ENCODE results near the gene INTS4.
"Not testable (repeated sequence)": the region's sequence is repeated elsewhere in the genome, so short reads cannot be mapped to it uniquely, and the experiment has no call there.

INTS4 gene

GRCh38 chr11:78025378-78025777 lies 30.9 kb upstream of the INTS4 start:
- no peak for DNase-seq (ENCODE audit: low spot score)

- DNase-seq (ENCODE audit: low spot score), result no peak
Observed at GRCh38 chr11:78023426-78023825, 29.0 kb upstream of the INTS4 start.

- DNase-seq (ENCODE audit: low spot score), result no peak
Observed at GRCh38 chr11:78022397-78023396, 28.2 kb upstream of the INTS4 start, which contains the start of gene KCTD14. KCTD14 (minus strand) TSS chr11:78023276; CDS start chr11:78023249, 27 bp downstream.

- no peak for DNase-seq (ENCODE audit: low spot score)
Observed at GRCh38 chr11:78021611-78022010, 27.1 kb upstream of the INTS4 start.

GRCh38 chr11:78020246-78020645 lies 25.8 kb upstream of the INTS4 start:
- no peak for DNase-seq (ENCODE audit: low spot score)

GRCh38 chr11:78019808-78020207 lies 25.3 kb upstream of the INTS4 start:
- DNase-seq (ENCODE audit: low spot score), result no peak

GRCh38 chr11:78015878-78016277 lies 21.4 kb upstream of the INTS4 start:
- DNase-seq (ENCODE audit: low spot score), result no peak

GRCh38 chr11:78014937-78015520 lies 20.6 kb upstream of the INTS4 start:
- not testable (repeated sequence) for DNase-seq (ENCODE audit: low spot score)

GRCh38 chr11:78011301-78011700 lies 16.8 kb upstream of the INTS4 start:
- no peak for DNase-seq (ENCODE audit: low spot score)

- no peak for DNase-seq (ENCODE audit: low spot score)
Observed at GRCh38 chr11:78010755-78011154, 16.3 kb upstream of the INTS4 start.

GRCh38 chr11:78010304-78010703 lies 15.8 kb upstream of the INTS4 start:
- no peak for DNase-seq (ENCODE audit: low spot score)

GRCh38 chr11:78009062-78009461 lies 14.6 kb upstream of the INTS4 start:
- DNase-seq (ENCODE audit: low spot score), result no peak

GRCh38 chr11:78000193-78000592 lies 5.7 kb upstream of the INTS4 start:
- peak; percentile 81 for DNase-seq (ENCODE audit: low spot score)

- DNase-seq (ENCODE audit: low spot score), result no peak
Observed at GRCh38 chr11:77999446-78000030, 5.1 kb upstream of the INTS4 start.

- DNase-seq (ENCODE audit: low spot score), result no peak
Observed at GRCh38 chr11:77993902-77994301, 566 bp downstream of the INTS4 start.

- DNase-seq (ENCODE audit: low spot score), result no peak
Observed at GRCh38 chr11:77990981-77991380, 3.5 kb downstream of the INTS4 start.

GRCh38 chr11:77986456-77986855 lies 8.0 kb downstream of the INTS4 start:
- DNase-seq (ENCODE audit: low spot score), result not testable (repeated sequence)

- DNase-seq (ENCODE audit: low spot score), result no peak
Observed at GRCh38 chr11:77981346-77981947, 13.0 kb downstream of the INTS4 start.

- DNase-seq (ENCODE audit: low spot score), result no peak
Observed at GRCh38 chr11:77968337-77968736, 26.1 kb downstream of the INTS4 start.

GRCh38 chr11:77967753-77968152 lies 26.7 kb downstream of the INTS4 start:
- DNase-seq (ENCODE audit: low spot score), result no peak

- DNase-seq (ENCODE audit: low spot score), result no peak
Observed at GRCh38 chr11:77967121-77967520, 27.3 kb downstream of the INTS4 start.

GRCh38 chr11:77966338-77966737 lies 28.1 kb downstream of the INTS4 start:
- DNase-seq (ENCODE audit: low spot score), result no peak
